C4-2B (cell line): ENCODE results near the gene LRCH1.
A peak's percentile ranks its signal among the peaks of the same experiment; 100 is the strongest.

ENCODE experiments used
- H3K27ac ChIP-seq: fragments of 450-650 bp; 2 replicates; pipeline ENCODE4 v1.5.1; 2017
- ZFX ChIP-seq: fragments of 450-650 bp; IDR thresholded peaks from 2 replicates; pipeline ENCODE4 v1.6.1; 2017
- TF ChIP-seq, protein P1 (sequence below): fragments of 450-650 bp; conservative IDR thresholded peaks from 2 replicates; pipeline ENCODE4 v1.5.1; 2017; ENCODE audit warnings: mild to moderate bottlenecking

The LRCH1 gene

DNA sequence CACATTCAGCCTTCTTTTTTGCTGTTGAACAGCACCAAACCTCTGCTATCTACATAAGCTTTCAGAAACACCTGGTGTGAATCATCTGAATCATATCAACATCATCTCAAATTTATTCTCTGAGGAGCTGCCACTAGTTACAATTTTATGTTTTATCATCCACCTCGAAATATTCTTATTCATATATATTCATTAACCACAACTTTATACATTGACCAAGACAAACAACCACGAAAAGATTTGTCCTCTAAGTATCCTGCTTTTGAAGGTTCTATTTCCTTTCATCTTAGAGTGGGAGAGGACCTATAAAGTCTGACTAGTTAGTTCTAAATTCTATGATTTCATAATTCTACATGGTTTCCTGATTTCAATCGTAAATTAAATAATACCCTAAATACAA lies 225.1 kb downstream of the LRCH1 start:
- no peak overlapping the region for H3K27ac ChIP-seq
- TF ChIP-seq ZFX, result no peak
- TF ChIP-seq, protein P1, sequence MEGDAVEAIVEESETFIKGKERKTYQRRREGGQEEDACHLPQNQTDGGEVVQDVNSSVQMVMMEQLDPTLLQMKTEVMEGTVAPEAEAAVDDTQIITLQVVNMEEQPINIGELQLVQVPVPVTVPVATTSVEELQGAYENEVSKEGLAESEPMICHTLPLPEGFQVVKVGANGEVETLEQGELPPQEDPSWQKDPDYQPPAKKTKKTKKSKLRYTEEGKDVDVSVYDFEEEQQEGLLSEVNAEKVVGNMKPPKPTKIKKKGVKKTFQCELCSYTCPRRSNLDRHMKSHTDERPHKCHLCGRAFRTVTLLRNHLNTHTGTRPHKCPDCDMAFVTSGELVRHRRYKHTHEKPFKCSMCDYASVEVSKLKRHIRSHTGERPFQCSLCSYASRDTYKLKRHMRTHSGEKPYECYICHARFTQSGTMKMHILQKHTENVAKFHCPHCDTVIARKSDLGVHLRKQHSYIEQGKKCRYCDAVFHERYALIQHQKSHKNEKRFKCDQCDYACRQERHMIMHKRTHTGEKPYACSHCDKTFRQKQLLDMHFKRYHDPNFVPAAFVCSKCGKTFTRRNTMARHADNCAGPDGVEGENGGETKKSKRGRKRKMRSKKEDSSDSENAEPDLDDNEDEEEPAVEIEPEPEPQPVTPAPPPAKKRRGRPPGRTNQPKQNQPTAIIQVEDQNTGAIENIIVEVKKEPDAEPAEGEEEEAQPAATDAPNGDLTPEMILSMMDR, result no peak

DNA sequence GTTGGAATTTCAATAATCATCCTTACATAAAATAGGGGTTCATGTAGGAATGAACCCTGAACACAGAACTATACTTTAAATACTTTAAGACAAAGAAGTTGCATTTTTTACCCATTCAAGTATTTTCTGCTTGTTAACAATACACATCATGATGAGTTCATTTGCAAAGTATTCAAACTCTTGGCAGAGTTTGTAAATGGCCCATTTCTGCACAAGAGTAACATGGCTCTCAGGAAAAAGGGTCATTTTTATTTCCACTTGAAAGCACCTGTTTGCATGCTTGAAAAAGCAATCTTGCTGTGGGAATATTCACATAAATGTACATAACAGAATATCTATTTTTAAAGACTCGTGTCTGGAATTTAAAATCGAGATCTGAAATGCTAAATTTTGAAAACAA lies 225.9 kb downstream of the LRCH1 start:
- no peak overlapping the region for H3K27ac ChIP-seq
- no peak for TF ChIP-seq ZFX
- TF ChIP-seq, protein P1, result no peak

DNA sequence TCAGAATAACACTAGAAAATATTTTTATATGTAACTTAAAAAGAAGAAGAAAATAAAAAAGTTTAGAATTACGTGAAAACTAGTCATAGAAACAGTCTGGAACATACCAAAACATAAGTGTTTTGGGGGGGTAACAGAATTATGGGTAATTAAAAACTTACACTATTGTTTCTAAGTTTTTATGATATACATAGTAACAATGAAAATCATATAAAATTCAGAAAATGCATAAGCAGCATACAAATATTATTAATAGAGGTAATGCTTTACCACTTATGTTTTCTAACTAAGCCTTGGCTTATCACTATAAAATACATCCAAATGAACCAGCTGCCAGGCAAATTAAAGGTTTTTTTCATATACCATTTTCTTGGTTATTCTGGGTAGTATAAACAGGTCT lies 229.1 kb downstream of the LRCH1 start:
- no peak for TF ChIP-seq ZFX
- TF ChIP-seq, protein P1, result no peak
- no peak overlapping the region for H3K27ac ChIP-seq

DNA sequence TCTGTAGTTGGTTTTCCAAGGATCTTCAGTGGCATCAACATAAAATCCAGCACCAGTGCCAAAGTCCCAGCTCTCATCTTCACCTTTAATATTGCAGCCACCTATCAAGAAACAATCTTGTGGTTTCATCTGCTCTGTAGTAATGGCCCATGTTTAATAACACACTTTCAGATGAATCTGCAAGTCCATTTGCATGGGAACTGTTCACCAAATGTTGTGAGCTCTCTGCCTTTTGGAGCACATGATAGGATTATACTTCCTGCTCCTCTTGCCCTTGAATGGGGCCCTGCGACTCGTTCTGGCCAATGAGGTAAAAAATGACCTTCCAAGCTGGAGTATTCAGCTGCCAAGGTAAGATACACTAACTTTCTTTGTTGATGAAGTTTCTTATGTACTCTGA lies 229.7 kb downstream of the LRCH1 start:
- no peak overlapping the region for H3K27ac ChIP-seq
- TF ChIP-seq ZFX, result no peak
- TF ChIP-seq, protein P1, result no peak

DNA sequence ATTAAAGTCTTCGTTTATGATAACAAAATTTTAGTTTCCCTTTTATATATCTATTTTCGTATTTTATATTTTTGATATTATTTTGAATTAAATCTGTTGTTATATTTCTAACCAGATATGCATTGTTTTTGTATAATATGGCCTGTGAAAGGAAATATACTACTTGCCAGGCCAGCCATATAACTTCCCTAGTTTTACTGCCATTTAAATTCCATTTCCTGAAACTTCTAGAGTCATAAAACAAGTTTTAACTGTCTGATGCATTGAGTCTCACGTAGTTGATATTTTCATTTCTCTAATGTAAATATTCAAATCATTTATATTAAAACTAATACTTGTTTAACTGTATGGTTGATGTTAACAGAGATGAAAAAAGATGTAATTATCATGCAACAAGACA lies 230.5 kb downstream of the LRCH1 start:
- no peak for TF ChIP-seq ZFX
- TF ChIP-seq, protein P1, result no peak
- H3K27ac ChIP-seq, result no peak overlapping the region

DNA sequence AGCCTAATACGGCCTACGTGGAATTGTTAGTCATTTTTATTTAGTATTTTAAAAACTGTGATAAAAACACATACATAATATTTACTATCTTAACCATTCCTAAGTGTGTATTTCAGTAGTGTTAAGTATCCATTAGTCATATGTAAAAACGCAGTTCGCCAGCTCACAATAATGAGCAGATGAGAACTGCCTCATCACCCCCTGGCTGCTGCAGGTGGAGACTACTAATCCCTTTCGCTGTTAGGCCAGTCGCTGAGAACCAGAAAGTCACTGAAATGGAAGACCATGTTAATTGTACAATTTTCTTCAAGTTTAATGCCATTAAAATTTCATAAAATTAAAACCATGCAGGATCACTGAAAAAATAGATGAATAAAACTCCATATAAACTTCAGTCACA lies 242.4 kb downstream of the LRCH1 start:
- TF ChIP-seq ZFX, result no peak
- TF ChIP-seq, protein P1, result no peak
- H3K27ac ChIP-seq, result peak overlapping the region; percentile 90; the same call in 1 of the 2 replicates

DNA sequence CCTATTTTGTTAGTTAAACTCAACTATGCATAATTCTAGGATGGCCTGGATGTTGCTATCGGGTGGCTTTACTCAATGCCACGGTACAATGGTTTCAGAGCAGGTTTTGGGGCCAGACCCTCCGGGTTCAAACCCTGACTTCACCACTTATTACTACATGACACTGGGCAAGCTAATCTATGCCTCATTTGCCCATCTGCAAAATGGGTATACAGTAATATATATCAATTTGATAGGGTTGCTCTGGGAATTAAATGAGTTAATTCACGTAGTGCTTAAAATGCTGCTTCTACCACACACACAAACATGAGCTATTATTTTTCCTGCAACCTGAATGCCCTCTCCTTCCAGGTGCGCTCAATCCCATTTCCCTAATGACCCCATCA lies 243.2 kb downstream of the LRCH1 start:
- TF ChIP-seq ZFX, result no peak
- TF ChIP-seq, protein P1, result no peak
- peak overlapping the region; percentile 90 for H3K27ac ChIP-seq
